ENCODE measurements around the gene CHD1.
A peak's percentile ranks its signal among the peaks of the same experiment; 100 is the strongest.

Gene CHD1

GRCh38 chr5:98936948-98937715, 8.3 kb upstream of the CHD1 start:
- no peak for DNase-seq (ENCODE audit: low read depth in 2 of 3, low spot score in 1 of 3)

GRCh38 chr5:98935206-98935605, 6.4 kb upstream of the CHD1 start:
- no peak for DNase-seq (ENCODE audit: low read depth in 2 of 3, low spot score in 1 of 3)

- no peak for DNase-seq (ENCODE audit: low read depth in 2 of 3, low spot score in 1 of 3)
Measured at GRCh38 chr5:98934546-98934945, 5.7 kb upstream of the CHD1 start.

GRCh38 chr5:98933445-98934072, 4.8 kb upstream of the CHD1 start:
- peak in 1 of 3 donors; percentile 41 for DNase-seq (ENCODE audit: low read depth in 2 of 3, low spot score in 1 of 3)

GRCh38 chr5:98930972-98931762, 2.4 kb upstream of the CHD1 start:
- no peak for DNase-seq (ENCODE audit: low read depth in 2 of 3, low spot score in 1 of 3)

GRCh38 chr5:98929710-98930298, 997 bp upstream of the CHD1 start:
- DNase-seq (ENCODE audit: low read depth in 2 of 3, low spot score in 1 of 3): no peak

- peak in 2 of 3 donors; percentile 22 to 52 for DNase-seq (ENCODE audit: low read depth in 2 of 3, low spot score in 1 of 3)
Measured at GRCh38 chr5:98927989-98928872, 576 bp downstream of the CHD1 start.

GRCh38 chr5:98927242-98927988, 1.4 kb downstream of the CHD1 start:
- peak; percentile 43 to 45 (median 44) for DNase-seq (ENCODE audit: low read depth in 2 of 3, low spot score in 1 of 3)

GRCh38 chr5:98923966-98924365, 4.8 kb downstream of the CHD1 start:
- no peak for DNase-seq (ENCODE audit: low read depth in 2 of 3, low spot score in 1 of 3)

GRCh38 chr5:98921947-98922505, 6.8 kb downstream of the CHD1 start:
- no peak for DNase-seq (ENCODE audit: low read depth in 2 of 3, low spot score in 1 of 3)

- no peak for DNase-seq (ENCODE audit: low read depth in 2 of 3, low spot score in 1 of 3)
Measured at GRCh38 chr5:98917433-98917832, 11.4 kb downstream of the CHD1 start.

GRCh38 chr5:98916540-98916939, 12.3 kb downstream of the CHD1 start:
- DNase-seq (ENCODE audit: low read depth in 2 of 3, low spot score in 1 of 3): no peak

- no peak for DNase-seq (ENCODE audit: low read depth in 2 of 3, low spot score in 1 of 3)
Measured at GRCh38 chr5:98913911-98914310, 14.9 kb downstream of the CHD1 start.

GRCh38 chr5:98911280-98912040, 17.3 kb downstream of the CHD1 start:
- no peak for DNase-seq (ENCODE audit: low read depth in 2 of 3, low spot score in 1 of 3)

GRCh38 chr5:98909363-98909762, 19.4 kb downstream of the CHD1 start:
- no peak for DNase-seq (ENCODE audit: low read depth in 2 of 3, low spot score in 1 of 3)

GRCh38 chr5:98907951-98908350, 20.9 kb downstream of the CHD1 start:
- DNase-seq (ENCODE audit: low read depth in 2 of 3, low spot score in 1 of 3): no peak

- no peak for DNase-seq (ENCODE audit: low read depth in 2 of 3, low spot score in 1 of 3)
Measured at GRCh38 chr5:98906756-98907355, 22.0 kb downstream of the CHD1 start.
